ENCODE data around the gene DENND11. TPM values are rescaled to one million over a fixed set of nuclear protein-coding genes. Genes with fewer than 3 reads are reported as not detected.

The DENND11 gene
- total and polyA plus RNA-seq, 8 donors = 5.8 to 80.2 (median 13.9) TPM

DNA sequence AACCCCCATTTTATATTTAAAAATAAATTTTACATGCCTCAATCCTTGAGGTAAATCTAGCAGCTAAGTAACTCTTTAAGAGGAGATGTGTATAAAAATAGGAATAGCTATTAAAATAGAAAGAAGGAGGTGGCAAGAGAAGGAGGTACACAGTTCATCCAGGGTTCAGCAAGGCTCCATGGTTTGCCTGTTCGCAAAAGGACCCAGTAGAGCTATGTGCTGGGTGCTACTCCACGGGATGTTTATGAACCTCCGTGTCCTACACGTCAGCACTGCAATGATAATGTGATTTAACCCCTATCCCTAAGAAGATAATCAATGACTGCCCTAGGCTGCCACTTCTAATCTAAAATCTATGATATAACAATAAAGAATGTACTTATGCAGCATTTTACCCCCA, 926 bp upstream of the DENND11 start:
- 26 to 53% (median 36%) methylated on average over 4 of the region's 4 CpGs for WGBS, 5 donors
- H3K27me3 ChIP-seq = no peaks in the 10 kb centered on the region
- no peaks in the 10 kb centered on the region for H3K9me3 ChIP-seq
- TF ChIP-seq CTCF (IDR thresholded peaks at IDR 0.05) = no peak
- TF ChIP-seq EP300 (IDR thresholded peaks at IDR 0.05) = no peak
- no peak for TF ChIP-seq POLR2A (IDR thresholded peaks at IDR 0.05)
- no peak for TF ChIP-seq POLR2AphosphoS5 (IDR thresholded peaks at IDR 0.05)
- H3K27ac ChIP-seq = peak overlapping the region in 3 of 5 donors; percentile 50 to 93 (median 75)
- H3K4me3 ChIP-seq = peak overlapping the region in 3 of 4 donors; percentile 86 to 96 (median 92)
- intact Hi-C loops (cut with DNase I; ENCODE audit: low total_unique reads) = no loop called here
- H3K4me1 ChIP-seq = peaks cover 31 to 55% (median 41%) of the 10 kb centered on the region in 4 donors
- no peaks in the 10 kb centered on the region for H3K36me3 ChIP-seq
- DNase-seq = no peak

DNA sequence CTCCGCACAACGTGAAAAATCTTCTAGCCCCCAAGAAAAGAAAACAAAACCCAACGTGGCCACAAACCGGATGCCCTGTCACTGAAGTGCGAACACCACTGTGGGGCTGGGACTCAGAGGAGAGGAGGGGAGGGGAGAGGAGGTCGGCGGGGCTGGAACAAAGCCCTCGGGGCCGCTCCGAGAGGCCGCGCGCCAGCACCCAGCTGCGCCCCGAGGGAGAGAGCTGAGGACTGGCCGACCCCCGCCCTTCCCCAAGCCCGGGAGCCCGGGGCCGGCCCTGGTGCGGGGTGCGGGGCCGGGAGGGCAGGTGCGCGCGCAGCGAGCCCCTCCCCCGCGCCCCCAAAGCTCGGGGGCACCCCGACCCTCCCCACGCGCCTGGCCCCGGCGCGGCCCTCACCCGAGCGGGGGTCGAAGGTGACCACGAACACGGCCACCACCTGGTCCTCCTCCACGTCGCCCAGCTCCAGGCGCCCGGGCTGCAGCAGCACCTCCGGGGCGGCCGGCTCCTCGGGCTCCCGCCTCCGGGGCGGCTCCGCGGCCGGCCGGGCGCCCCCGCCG, 398 bp downstream of the DENND11 start:
- Histone ChIP-seq H3K4me3 (peak overlapping the region; percentile 86 to 96 (median 92)), H3K27ac (peak overlapping the region; percentile 85 to 98 (median 93)), H3K4me1 (peaks cover 41 to 68% (median 54%) of the 10 kb centered on the region in 4 donors), H3K36me3 (no peaks in the 10 kb centered on the region), H3K9me3 (no peaks in the 10 kb centered on the region), H3K27me3 (no peaks in the 10 kb centered on the region)
- 0 to 2% (median 0%) methylated on average over 14 to 59 of the region's 59 CpGs for WGBS, 5 donors
- TF ChIP-seq CTCF (IDR thresholded peaks at IDR 0.05) = no peak
- TF ChIP-seq POLR2A (IDR thresholded peaks at IDR 0.05) = no peak
- TF ChIP-seq POLR2AphosphoS5 (IDR thresholded peaks at IDR 0.05) = peak in 1 of 3 donors; percentile 23
- DNase-seq = peak; percentile 51 to 80
- intact Hi-C loops (cut with DNase I; ENCODE audit: low total_unique reads) = no loop called here

DNA sequence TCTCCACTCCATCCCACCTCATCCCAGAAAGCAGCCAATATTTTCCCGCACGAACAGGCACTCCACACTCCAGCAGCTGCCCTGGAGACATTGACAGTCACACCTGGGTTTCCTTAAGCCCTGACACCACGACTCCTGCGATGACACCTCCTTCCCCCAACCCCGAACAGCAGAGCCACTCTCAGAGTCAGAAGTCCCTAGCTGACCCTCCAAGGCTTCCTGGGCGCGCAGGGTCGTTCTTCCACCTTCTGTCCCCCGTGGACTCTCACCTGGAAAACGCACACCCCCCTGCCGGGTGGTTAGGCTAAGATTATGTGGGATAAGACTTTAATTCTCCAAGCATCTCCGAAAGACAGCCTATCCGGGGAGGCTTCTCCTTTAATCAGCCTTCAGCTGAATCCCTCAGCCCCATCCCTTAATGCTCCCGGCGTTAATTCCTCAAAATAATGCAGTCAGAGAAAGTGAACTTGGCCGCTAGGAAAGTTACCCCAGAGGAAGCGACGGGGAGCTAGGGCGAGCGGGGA, 1.1 kb downstream of the DENND11 start:
- Histone ChIP-seq H3K4me3 (peak overlapping the region; percentile 86 to 96 (median 92)), H3K27me3 (no peaks in the 10 kb centered on the region), H3K4me1 (peaks cover 48 to 74% (median 60%) of the 10 kb centered on the region in 4 donors), H3K36me3 (no peaks in the 10 kb centered on the region), H3K27ac (peak overlapping the region; percentile 70 to 93 (median 88)), H3K9me3 (no peaks in the 10 kb centered on the region)
- TF ChIP-seq EP300 (IDR thresholded peaks at IDR 0.05) = no peak
- TF ChIP-seq POLR2A (IDR thresholded peaks at IDR 0.05) = no peak
- no peak for TF ChIP-seq POLR2AphosphoS5 (IDR thresholded peaks at IDR 0.05)
- no peak for TF ChIP-seq CTCF (IDR thresholded peaks at IDR 0.05)
- intact Hi-C loops (cut with DNase I; ENCODE audit: low total_unique reads) = no loop called here
- 8 to 14% (median 12%) methylated on average over 16 to 20 of the region's 20 CpGs for WGBS, 5 donors
- DNase-seq = peak in 1 of 2 donors; percentile 40

DNA sequence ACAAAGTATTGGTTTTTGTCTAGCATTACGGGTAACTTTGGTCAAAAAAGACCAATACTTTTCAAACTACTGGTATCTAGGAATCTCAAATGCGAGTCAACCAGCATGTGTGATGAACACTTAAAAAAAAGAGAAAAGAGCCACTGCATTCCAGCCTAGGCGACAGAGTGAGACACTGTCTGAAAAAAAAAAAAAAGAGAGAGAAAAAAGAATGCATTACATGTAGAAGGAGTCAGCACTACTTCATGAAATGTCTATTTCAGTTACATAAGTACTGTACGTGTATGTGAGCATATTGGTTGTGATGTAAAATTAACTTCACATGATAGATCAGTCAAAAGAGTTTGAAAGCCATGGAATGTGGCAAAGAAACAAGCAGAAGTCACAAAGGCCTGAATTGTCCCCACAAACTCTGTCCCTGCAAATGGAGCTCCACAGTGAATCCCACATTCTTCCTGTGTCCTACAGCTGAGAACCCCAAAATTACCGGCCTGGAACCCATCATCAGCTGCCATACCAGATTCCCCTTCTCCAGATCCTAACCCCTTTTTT, 1.6 kb downstream of the DENND11 start:
- 52 to 68% (median 56%) methylated on average over 5 of the region's 5 CpGs for WGBS, 5 donors
- peak overlapping the region; percentile 70 to 93 (median 88) for H3K27ac ChIP-seq

More for the DNA sequence above, 1.6 kb downstream of the DENND11 start:
- Histone ChIP-seq H3K27me3 (no peaks in the 10 kb centered on the region), H3K9me3 (no peaks in the 10 kb centered on the region), H3K36me3 (no peaks in the 10 kb centered on the region), H3K4me1 (peaks cover 53 to 80% (median 65%) of the 10 kb centered on the region in 4 donors), H3K4me3 (peak overlapping the region; percentile 86 to 96 (median 92))
- TF ChIP-seq CTCF (IDR thresholded peaks at IDR 0.05) = no peak
- TF ChIP-seq POLR2A (IDR thresholded peaks at IDR 0.05) = no peak
- no peak for TF ChIP-seq EP300 (IDR thresholded peaks at IDR 0.05)
- TF ChIP-seq POLR2AphosphoS5 (IDR thresholded peaks at IDR 0.05) = no peak
- intact Hi-C loops (cut with DNase I; ENCODE audit: low total_unique reads) = no loop called here
- DNase-seq = no peak

All from stomach (tissue), 9 donors.